ENCODE measurements around the gene LAMP1.
A peak's percentile ranks its signal among the peaks of the same experiment; 100 is the strongest.
"Not testable (repeated sequence)": the region's sequence is repeated elsewhere in the genome, so short reads cannot be mapped to it uniquely, and the experiment has no call there.

Gene LAMP1, protein sequence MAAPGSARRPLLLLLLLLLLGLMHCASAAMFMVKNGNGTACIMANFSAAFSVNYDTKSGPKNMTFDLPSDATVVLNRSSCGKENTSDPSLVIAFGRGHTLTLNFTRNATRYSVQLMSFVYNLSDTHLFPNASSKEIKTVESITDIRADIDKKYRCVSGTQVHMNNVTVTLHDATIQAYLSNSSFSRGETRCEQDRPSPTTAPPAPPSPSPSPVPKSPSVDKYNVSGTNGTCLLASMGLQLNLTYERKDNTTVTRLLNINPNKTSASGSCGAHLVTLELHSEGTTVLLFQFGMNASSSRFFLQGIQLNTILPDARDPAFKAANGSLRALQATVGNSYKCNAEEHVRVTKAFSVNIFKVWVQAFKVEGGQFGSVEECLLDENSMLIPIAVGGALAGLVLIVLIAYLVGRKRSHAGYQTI

DNA sequence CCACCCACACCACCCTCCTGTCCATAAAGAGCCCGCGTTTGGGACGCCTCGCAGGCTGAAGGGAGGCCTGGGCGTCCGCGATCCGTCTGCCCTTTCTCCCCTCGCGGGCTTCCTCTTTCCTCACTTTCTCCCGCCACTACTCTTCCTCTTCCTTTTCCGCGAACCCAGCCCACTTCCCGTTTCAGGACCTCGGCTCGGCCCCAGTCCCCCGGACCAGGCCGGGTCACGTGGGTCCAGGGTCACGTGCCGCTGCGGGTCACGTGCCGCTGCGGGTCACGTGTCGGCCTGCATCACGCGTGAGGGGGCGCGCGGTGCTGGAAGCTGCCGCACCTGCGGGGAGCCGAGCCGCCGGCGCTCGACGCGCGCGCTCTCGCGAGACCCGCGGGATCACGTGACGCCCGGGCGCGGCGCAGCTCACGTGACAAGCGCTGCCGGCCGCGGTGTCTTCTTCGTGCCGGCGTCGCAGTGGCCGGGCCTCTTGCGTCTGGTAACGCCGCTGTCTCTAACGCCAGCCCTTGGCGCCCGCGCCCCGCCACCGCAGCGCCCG, at the start of gene LAMP1:
LAMP1 (plus strand) TSS at position 417 of the 547 bp plus-strand sequence. CDS start 196 bp downstream, outside the sequence.
- DNase-seq: peak; percentile 91

DNA sequence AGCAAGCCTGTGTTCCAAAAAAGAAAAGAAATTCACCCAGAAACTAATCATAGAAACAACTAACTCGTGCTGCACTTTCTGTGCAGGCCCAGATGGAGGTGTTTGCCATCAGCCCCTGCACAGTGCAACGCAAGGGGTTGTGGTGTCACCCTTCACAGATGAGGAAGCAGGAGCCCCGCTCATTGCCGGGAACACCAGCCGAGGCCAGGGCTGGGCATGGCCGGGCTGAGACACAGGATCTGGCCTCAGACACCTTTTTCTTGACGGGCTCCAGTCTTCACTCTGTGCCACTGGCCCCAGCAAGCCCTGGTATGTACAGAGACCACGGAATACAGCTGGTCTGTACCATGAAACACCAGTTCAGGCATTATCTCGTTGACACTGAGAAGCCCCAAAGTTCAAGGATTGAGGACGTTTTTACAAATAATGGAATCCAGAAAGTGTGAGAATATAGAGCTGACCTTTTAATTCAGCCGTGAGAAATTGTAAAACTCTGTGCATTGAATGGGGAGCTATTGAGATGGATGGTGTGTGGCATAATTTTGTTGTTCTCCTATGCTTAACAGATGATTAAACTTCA, 44.4 kb upstream of the LAMP1 start:
- no peak for DNase-seq

DNA sequence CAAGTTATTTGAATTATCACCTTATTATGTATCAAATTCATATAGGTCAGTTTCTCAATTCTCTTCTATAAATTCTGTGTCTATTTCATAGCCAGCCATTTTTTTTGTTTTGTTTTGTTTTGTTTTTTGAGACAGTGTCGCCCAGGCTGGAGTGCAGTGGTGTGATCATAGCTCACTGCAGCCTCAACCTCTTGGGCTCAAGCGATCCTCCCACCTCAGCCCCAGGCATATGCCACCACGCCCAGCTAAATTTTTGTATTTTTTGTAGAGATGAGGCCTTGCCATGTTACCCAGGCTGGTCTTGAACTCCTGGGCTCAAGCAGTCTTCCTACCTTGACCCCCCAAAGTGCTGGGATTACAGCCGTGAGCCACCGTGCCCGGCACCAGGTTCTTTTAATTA, 39.1 kb upstream of the LAMP1 start:
- DNase-seq: not testable (repeated sequence)

DNA sequence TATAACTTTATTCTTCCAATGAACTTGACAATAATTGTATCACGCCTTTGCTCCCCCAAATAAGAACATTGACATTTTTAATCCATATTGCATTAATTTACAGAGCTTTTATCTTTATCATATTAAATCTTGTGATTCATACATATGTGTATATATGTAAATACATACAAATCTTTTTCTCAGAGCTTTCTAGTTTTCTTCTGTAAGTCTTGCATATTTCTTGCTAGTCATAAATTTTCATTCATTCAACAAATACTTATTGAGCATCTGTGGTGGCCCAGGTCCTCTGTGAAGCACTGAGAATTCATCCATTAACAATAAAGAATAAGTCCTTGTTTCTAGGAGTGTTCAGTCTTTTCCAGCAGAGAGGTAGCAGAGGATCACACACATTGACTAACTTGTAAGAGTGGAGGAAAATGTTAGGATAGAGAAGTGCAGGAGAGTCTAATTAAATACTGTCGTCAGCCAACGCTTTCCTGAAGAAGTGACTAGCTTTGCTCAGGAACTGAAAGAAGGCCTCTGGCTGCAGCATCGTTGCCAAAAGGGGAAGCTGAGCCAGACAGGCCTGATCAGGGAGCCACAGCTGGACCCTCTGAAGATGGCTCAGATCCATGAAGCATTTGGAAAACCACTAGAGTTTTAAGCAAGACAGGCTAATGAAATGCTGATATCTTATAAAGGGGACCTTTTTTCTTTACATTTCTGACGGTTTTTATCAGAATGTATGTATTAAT, 38.6 kb upstream of the LAMP1 start:
- DNase-seq: no peak

DNA sequence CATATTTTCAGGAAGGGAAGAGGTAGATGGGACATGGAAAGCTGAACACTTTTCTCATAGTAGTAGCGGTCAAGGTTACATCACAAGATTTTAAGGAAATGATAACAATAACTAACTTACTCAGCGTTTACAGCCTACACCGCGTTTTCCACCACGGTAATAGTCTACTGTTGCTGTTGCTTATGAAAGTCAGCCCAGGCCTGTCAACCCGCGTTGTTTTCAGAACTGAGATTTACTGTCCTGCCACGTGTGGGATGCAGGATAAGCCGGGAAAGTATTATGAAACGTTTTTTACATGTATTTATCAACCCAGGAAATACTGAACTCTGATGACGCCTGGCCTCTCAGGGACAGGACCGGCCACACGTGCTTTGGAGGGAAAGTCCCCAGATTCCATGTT, 36.0 kb upstream of the LAMP1 start:
- no peak for DNase-seq

DNA sequence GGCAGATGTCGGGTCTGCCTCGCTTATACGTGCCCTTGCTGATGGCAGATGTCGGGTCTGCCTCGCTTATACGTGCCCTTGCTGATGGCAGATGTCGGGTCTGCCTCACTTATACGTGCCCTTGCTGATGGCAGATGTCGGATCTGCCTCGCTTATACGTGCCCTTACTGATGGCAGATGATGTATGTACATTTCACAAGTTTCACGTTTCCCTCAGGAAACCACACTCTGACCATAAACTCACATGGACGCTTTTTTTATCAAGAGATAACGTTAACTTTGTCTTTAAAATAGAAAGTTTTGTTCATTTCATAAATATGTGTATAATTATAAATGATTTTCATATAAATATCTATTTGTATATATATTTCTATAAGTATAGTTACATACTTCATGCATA, 34.0 kb upstream of the LAMP1 start:
- not testable (repeated sequence) for DNase-seq

DNA sequence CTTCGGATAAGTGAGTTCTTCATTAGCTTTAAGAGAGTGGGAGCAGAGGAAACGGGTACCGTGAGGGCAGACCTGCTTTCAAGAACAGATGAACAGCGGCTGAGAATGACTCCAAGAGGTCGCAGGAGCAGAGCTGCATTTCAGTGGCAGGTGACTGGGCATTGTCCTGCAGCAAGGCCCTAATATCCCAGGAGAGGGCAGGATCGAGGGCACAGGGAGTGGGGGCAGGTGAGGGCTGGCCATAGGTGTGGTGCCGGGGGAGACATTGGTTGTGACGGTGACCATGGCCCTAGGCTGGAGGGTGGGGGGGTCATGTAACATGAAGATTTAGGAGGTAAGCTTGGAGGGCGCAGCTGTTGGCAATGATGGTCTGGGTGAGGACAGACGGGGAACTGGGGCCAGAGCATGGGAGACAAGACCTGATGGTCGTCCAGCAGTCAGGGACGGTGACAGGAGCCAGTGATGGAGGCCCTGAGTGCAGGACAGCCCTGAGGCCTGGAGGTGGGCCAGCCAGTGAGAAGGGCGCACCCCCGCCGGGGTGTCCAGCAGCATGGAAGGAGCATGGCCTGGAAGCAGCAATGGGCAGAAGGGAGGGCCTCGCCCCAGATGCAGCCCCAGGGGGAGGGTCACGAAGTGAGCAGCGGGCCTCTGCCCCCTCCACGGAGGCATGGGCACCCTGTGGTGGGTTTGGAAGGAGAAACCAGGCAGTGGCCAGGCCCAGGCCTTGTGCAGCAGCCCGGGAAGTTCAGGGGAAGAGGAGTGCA, 29.2 kb upstream of the LAMP1 start:
- DNase-seq: no peak

DNA sequence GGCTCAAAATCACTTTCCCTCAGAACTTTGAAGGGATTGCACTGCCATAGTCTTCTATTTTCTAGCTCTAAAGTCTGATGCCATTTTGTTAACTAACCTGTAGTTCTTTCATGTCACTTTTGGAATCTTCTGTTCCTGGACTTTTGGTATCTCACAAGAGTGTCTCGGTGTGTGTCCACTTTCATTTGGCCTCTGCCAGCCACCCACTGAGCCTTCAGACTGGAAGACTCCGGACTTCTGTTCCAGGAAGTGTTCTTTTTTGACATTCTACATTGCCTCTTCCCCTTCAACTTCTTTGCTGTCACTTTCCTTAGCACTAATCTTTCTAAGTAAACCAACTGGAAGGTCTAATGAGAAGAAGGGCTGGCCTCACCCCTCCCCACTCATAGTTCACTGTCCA, 25.0 kb upstream of the LAMP1 start:
- no peak for DNase-seq

DNA sequence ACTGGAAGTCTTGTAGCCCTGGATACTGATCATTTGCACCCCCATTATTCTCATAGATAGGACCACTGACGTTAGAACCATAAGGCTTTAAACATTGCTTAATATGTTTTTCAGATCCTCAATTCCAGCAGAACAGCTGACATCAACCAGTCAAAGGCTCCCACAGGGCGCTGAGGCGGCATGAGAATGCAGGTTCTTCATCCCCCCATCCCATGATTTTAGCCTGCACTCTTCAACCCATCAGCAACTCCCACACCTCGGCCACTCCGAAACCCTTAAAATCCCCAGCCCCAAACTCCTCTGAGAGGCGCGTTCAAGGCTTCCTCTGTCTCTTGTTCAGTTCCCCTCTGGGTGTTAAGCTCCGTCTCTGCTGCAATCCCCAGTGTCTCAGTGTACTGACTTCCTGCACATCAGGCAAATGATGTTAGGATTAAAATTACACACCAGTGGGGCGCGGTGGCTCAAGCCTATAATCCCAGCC, 24.3 kb upstream of the LAMP1 start:
- no peak for DNase-seq

DNA sequence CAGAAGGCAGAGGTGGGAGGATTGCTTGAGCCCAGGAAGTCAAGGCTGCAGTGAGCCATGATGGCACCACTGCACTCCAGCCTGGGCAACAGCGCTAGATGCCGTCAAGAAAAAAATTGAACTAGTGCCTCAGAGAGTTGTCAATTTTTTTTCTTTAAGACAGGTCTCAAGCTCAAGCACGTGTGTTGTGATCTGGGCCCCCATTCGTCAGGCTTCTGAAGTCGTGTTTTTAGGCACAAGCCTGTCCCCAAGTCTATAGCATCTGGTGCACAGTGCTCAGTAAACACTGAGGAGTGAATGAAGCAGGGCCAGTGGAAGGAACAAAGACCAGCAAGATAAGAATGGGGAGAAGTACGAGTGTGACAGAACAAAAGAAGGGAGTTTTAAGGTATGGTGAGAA, 23.7 kb upstream of the LAMP1 start:
- no peak for DNase-seq

DNA sequence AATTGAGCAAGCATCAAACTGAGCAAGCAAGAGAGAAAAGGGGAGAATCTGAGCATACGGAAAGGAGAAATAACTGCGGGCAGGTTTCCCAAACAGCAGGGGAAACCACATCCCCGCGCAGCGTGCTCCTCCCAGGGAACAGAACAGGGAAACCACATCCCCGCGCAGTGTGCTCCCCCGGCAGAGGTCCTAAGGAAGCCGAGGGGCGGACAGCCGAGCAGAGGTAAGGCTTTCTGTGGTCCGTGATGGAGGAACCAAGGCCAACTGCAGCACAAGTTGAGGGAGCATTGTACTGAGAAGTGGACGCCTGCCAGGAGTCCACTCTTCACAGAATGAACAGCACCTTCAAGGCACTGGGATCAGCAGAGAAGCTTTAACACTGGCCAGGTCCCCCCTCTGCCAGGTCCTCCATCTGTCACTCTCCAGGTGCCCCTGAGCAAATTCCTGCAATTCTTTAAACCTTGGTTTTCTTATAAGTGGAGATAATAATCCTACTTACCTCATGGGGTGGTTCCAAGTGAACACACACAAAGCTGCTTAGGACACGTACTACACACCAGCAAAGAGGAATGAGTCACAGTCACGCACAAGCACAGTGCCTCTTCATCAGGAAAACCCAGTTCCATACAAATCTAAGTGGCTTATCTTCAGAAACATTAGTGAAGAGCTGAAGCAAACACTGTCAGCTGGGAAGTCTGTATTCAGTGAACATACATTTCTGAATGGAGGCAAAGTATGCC, 23.0 kb upstream of the LAMP1 start:
- no peak for DNase-seq

DNA sequence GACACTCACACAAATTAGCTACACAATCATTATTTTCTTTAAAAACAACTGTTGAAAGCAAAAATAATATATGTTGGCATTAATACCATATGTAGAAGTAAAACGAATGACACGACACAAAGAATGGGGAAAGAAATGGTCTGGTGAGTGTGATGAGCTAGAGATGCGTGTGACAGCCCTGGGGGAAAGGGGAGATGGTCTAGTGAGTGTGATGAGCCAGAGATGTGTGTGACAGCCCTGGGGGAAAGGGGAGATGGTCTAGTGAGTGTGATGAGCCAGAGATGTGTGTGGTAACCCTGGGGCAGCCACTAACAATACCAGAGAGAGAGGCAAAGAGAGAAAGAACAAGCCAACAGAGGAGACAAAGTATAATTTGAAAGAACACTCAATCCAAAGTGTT, 22.3 kb upstream of the LAMP1 start:
- no peak for DNase-seq

DNA sequence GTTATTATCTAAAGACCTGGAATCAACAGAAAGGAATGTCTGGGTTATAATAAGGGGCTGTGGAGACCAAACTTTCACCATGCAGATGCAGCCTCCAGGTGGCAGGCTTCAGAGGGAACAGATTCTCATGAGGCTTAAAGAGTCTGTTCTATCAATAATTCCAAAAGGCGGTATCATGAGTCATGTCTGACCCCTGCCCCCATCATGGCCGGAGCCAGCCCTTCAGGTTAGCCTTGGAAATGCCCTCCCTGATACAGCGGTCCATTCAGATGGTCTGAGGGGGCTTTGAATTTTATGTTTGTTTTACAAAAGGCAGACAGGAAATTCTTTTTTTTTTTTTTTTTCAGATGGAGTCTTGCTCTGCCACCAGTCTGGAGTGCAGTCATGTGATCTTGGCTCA, 21.7 kb upstream of the LAMP1 start:
- peak; percentile 71 to 73 for DNase-seq

DNA sequence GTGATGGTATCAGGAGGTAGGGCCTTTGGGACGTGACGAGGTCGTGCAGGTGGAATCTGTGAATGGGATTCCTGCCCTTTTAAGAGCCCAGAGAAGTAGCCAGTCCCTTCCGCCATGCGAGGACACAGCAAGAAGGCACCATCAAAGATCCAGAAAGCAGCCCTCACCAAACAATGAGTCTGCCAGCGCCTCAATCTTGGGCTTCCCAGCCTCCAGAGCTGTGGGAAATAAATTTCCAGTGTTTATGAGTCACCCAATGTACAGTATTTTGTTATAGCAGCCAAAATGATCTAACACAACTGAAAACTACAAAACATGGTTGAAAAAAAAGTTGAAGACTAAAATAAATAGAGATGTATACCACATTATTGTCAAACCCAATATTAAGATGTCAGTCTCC, 16.9 kb upstream of the LAMP1 start:
- no peak for DNase-seq

DNA sequence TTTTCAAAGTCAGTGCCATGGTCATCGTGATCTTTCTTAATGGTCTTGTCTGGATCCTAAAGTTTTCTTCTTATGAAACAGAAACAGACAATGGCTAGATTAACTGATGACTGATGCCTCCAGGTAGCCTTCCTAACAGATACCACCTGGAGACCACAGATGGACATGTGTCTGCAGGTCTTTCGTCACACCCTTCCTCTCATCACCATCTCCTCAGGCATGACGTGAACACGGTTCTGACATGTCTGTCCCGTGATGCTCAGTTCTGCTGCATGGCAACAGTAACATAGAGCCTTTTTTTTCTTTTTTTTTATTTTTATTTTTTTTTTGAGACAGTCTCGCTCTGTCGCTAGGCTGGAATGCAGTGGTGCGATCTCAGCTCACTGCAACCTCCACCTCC, 13.1 kb upstream of the LAMP1 start:
- no peak for DNase-seq

DNA sequence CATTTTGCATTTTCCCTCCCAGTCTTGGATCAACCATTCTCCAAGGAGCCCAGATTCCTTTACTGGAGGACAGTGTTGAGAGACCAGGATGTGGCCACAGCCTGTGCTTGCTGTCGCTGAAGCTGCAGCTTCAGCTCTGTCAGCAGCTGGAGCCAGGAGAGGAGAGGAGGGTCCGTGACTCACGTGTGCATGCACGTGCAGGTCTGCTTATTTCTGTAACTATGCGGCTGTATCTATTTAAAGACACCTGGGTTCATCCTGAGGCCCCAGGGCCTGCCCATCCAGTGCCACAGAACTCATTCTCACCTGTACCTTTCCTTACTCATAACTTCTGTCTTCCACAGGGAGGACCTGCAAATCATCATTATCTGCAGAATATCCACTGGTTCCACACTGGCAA, 8.2 kb upstream of the LAMP1 start:
- no peak for DNase-seq

DNA sequence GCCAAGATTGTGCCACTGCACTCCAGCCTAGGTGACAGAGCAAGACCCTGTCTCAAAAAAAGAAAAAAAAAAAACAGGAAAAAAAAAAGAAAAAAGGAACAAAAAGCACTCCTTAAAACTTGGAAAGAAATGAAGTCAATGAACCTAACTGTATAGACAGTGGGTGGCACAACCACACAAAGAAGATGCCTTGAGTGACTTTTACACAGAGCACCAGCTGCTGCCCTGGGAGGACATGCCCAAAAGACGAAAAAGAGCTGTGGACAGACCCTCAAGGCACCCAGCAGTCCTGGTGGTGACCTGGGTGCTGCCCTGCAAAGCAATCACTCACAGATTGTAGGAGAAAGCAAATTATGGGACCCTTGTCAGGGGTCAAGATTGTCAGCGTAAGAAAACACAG, 5.9 kb upstream of the LAMP1 start:
- DNase-seq: no peak

DNA sequence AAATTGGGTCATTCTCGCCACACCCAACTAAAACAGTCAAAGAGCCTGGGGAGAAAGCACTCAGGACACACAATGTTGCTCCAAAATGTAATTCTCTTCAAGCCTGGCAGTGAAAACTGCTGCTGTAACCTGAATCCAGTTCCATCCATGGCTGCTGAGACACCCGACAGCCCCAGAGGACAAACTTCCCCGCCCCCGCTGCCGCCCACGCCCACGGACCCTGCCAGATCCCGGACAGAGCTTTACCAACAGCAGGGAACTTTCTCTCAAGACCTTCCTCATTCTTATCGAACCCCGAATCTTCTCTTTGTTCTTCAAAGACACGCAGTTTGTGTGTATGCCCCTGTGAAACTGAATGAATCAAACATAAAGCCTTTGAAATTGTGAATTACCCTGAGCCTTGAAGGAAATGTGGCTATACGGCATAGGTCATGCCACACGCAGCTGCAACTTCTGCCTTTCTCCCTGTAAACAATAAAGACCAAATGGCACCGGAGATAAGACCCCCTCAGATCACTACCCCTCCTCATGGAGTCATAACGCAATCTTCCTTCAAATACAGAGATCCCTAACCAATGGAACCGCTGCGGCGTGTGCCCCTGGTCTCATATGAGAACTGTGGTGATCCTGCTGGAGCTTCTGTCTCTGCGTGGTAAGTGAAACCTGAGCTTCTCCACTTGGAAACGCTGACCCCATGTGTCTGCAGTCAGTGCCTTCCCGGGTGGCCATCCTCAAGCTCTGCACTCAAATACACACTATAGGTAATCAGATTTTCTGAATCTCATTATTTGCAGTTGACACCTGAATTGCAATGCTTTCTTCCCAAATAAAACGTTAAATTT, 4.8 kb upstream of the LAMP1 start:
- peak in 1 of 2 experiments; percentile 15 for DNase-seq

DNA sequence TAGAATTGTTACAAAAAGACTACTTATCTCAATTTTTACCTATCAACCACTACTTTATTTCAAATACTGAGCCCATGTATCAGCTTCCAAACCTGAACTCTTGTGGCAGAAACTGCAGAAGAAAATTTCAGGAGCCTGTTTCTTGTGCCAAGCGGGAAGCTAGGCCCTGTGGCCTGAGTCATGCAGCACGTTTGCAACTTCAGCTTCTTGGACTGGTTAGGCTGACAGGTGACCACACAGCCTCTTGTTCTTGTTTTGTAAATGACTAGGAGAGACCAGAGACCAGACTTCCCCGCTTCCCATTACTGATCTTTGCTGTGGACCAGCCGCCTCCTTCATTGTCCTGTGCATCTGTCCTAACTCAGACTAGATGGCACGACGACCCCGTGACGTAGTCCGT, 3.4 kb upstream of the LAMP1 start:
- DNase-seq: peak; percentile 6 to 24

DNA sequence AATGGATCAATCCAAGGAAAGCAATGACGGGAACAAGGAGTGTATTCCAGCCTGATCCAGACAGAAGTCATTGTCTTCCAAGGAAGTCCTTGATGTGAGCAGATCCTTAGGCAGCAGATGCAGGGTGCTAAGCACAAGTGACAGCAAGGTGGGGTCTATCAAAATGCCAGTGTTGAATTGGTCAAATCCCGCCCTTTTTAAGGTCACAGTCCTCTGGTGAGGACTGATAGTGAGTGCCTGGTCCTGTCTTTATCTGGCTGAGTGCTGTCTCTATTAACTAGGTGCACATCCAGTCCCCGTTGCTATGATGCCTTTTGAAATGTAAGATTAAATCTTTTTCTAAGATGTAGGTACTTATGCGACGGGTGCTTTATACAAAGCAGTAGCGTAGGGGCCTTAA, 1.3 kb upstream of the LAMP1 start:
- no peak for DNase-seq
